Neutrophil (primary cell): Measurements from ENCODE around the gene COMTD1.

Source experiments
- H3K27ac ChIP-seq: fragments of 200-600 bp; sonication (generic); 2 replicates; pipeline ENCODE4 v1.5.1; 2016; ENCODE audit warnings: mild to moderate bottlenecking, moderate library complexity
- H3K27me3 ChIP-seq: fragments of 200-600 bp; sonication (generic); 2 replicates; pipeline ENCODE4 v1.6.0; 2016; ENCODE audit warnings: mild to moderate bottlenecking
- H3K36me3 ChIP-seq: fragments of 200-600 bp; sonication (generic); 2 replicates; pipeline ENCODE4 v1.5.1; 2017
- H3K4me1 ChIP-seq, 2 experiments: fragments of 200-600 bp in 1 of 2; sonication (generic) in 1 of 2; 1 replicate in 1 of 2; 2 replicates in 1 of 2; pipeline versions ENCODE4 v1.5.1 to v1.6.1; 2013 to 2016; ENCODE audit warnings: low read depth in 1 of 2, low read length in 1 of 2, mild to moderate bottlenecking in 1 of 2, moderate library complexity in 1 of 2; ENCODE audit not compliant: control insufficient read depth in 1 of 2, insufficient read depth in 1 of 2
- H3K4me3 ChIP-seq, 2 experiments: fragments of 200-600 bp in 1 of 2; sonication (generic) in 1 of 2; 1 replicate in 1 of 2; 2 replicates in 1 of 2; pipeline ENCODE4 v1.5.1; 2013 to 2016; ENCODE audit warnings: low read depth in 1 of 2, low read length in 1 of 2, mild to moderate bottlenecking in 1 of 2, moderate library complexity in 1 of 2
- H3K9me3 ChIP-seq: fragments of 200-600 bp; sonication (generic); 2 replicates; pipeline ENCODE4 v1.5.1; 2016
- TF ChIP-seq, protein P1 (sequence below): fragments of 200-600 bp; sonication (generic); IDR thresholded peaks from 2 replicates; pipeline ENCODE4 v1.5.1; 2016; ENCODE audit warnings: antibody characterized with exemption

Gene COMTD1

DNA sequence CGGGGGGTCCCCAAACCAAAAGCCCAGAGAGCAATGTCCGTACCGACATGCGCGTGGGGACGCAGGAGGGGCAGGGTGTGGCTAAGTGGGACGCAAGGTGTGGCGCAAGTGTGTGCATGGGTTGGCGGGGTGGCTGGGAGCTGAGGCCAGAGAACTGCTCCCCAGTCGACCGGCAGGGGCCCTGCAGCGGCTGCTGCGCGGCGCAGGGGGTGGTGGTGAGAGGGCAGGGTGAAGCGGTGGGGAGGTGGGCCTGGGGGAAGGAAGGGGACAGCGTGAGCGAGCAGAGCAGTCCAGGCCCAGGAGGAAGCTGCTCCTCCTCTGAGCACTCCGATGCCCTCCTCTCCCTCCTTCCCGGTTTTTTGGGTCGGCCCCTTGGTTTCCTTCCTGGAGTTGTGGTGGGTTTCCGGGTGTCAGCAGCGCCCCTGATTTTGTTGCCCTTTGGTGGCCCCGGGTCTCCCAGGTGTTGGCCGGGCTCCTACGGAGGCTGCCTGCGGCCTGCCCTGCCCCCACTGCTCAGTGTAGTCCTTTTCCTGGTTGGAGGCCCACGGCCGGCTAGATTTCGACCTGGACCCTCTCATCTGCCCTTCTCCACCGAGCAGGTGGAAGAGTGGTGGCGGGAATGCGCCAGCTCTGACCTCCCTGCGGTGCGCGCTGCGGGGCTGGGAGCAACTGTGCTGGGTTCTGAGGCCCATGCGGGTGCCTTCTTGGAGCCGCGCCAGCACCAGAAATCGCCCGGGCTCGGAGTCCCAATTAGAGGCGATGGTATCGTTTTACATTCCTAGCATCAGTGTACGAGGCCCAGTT lies 40.5 kb upstream of the COMTD1 start:
- Histone ChIP-seq H3K27ac (no peak overlapping the region), H3K27me3 (peaks cover 25% of the 10 kb centered on the region)

GRCh38 chr10:75272896-75273295 lies 37.1 kb upstream of the COMTD1 start:
- Histone ChIP-seq H3K4me1 (peaks cover 0 to 3% of the 10 kb centered on the region in 2 experiments), H3K4me3 (no peak overlapping the region), H3K9me3 (no peaks in the 10 kb centered on the region), H3K36me3 (no peaks in the 10 kb centered on the region), H3K27me3 (peaks cover 13% of the 10 kb centered on the region), H3K27ac (no peak overlapping the region)
- TF ChIP-seq, protein P1, sequence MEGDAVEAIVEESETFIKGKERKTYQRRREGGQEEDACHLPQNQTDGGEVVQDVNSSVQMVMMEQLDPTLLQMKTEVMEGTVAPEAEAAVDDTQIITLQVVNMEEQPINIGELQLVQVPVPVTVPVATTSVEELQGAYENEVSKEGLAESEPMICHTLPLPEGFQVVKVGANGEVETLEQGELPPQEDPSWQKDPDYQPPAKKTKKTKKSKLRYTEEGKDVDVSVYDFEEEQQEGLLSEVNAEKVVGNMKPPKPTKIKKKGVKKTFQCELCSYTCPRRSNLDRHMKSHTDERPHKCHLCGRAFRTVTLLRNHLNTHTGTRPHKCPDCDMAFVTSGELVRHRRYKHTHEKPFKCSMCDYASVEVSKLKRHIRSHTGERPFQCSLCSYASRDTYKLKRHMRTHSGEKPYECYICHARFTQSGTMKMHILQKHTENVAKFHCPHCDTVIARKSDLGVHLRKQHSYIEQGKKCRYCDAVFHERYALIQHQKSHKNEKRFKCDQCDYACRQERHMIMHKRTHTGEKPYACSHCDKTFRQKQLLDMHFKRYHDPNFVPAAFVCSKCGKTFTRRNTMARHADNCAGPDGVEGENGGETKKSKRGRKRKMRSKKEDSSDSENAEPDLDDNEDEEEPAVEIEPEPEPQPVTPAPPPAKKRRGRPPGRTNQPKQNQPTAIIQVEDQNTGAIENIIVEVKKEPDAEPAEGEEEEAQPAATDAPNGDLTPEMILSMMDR, result no peak

More for the DNA sequence above, 40.5 kb upstream of the COMTD1 start:
- TF ChIP-seq, protein P1, result no peak
- no peak overlapping the region for H3K4me3 ChIP-seq
- no peaks in the 10 kb centered on the region for H3K36me3 ChIP-seq
- peaks cover 0 to 3% of the 10 kb centered on the region in 2 experiments for H3K4me1 ChIP-seq
- H3K9me3 ChIP-seq, result no peaks in the 10 kb centered on the region

GRCh38 chr10:75272094-75272493 lies 36.3 kb upstream of the COMTD1 start:
- Histone ChIP-seq H3K27ac (no peak overlapping the region), H3K4me1 (peaks cover 0 to 3% of the 10 kb centered on the region in 2 experiments), H3K36me3 (no peaks in the 10 kb centered on the region), H3K27me3 (peaks cover 13% of the 10 kb centered on the region), H3K4me3 (no peak overlapping the region), H3K9me3 (no peaks in the 10 kb centered on the region)
- TF ChIP-seq, protein P1, result no peak

DNA sequence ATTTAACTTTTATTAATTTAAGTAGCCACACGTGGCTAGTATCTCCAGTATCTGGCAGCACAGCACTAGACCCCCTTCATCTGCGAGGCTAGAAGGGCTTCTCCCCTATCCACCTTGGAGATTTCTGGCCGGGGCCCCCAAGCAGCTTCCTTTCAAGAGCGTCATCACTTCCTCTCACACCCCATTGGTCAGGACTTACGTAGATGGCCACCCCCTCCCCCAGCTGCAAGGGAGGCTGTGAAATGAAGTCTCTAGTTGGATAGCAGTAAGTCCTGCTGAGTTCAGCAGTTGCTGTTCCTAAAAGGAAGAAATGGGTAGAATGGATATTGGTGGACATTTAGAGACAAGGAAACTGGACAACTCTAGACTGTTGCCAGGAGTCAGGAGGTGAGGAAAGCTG lies 33.8 kb upstream of the COMTD1 start:
- Histone ChIP-seq H3K4me1 (no peaks in the 10 kb centered on the region), H3K9me3 (no peaks in the 10 kb centered on the region), H3K27me3 (no peaks in the 10 kb centered on the region), H3K4me3 (no peak overlapping the region), H3K36me3 (no peaks in the 10 kb centered on the region), H3K27ac (no peak overlapping the region)
- TF ChIP-seq, protein P1, result no peak

- TF ChIP-seq, protein P1, result no peak
- no peaks in the 10 kb centered on the region for H3K27me3 ChIP-seq
- no peaks in the 10 kb centered on the region for H3K9me3 ChIP-seq
- no peaks in the 10 kb centered on the region for H3K36me3 ChIP-seq
- no peak overlapping the region for H3K27ac ChIP-seq
- H3K4me1 ChIP-seq, result no peaks in the 10 kb centered on the region
- H3K4me3 ChIP-seq, result no peak overlapping the region
These were observed 31.2 kb upstream of the COMTD1 start for GRCh38 chr10:75266945-75267344.
